HEK293 (cell line): ENCODE results near the gene KCNQ1.

ENCODE experiments used
- CTCF ChIA-PET: fragments of 350-600 bp; formaldehyde crosslinking; extraction: SDS; loops from one replicate; lab custom pipeline; 2021; ENCODE audit warnings: antibody characterized with exemption; lab: Yijun Ruan, JAX
- POLR2A ChIA-PET: fragments of 300-600 bp; formaldehyde crosslinking; extraction: SDS; loops from one replicate; lab custom pipeline; 2020; ENCODE audit warnings: antibody characterized with exemption, inconsistent platforms; lab: Yijun Ruan, JAX
- H3K27ac ChIP-seq: fragments of 200-500 bp; sonication (Bioruptor generic); 2 replicates; pipeline ENCODE4 v1.5.1; 2014; ENCODE audit warnings: low read depth, low read length, control low read depth, inconsistent platforms; ENCODE audit errors: extremely low read depth
- H3K36me3 ChIP-seq, 2 experiments: fragments of 200-500 bp in 1 of 2; sonication (Bioruptor generic) in 1 of 2; 1 replicate in 1 of 2; 2 replicates in 1 of 2; pipeline ENCODE4 v1.5.1; 2014 to 2017; ENCODE audit warnings: inconsistent platforms in 2 of 2, low read length in 2 of 2; ENCODE audit not compliant: control insufficient read depth in 2 of 2, insufficient read depth in 1 of 2
- H3K4me1 ChIP-seq: fragments of 200-500 bp; sonication (Bioruptor generic); 2 replicates; pipeline ENCODE4 v1.5.1; 2014; ENCODE audit warnings: mild to moderate bottlenecking, low read length, inconsistent platforms; ENCODE audit not compliant: control insufficient read depth, insufficient read depth
- H3K4me3 ChIP-seq: 2 replicates; pipeline ENCODE4 v1.5.1; 2011; ENCODE audit warnings: low read depth, mild to moderate bottlenecking, control low read depth, low read length, moderate library complexity
- H3K9me3 ChIP-seq: fragments of 200-500 bp; sonication (Bioruptor generic); 2 replicates; pipeline ENCODE4 v1.5.1; 2014; ENCODE audit warnings: low read depth, low read length, inconsistent platforms; ENCODE audit not compliant: control insufficient read depth, insufficient read depth
- EGR2 ChIP-seq: fragments of 450-650 bp; formaldehyde crosslinking; IDR thresholded peaks from 2 replicates; pipeline ENCODE4 v1.5.1; 2016; ENCODE audit warnings: low read depth, missing biosample characterization, missing genetic modification characterization
- KLF16 ChIP-seq: fragments of 450-650 bp; formaldehyde crosslinking; IDR thresholded peaks from 2 replicates; pipeline ENCODE4 v1.5.1; 2017; ENCODE audit warnings: missing biosample characterization, missing genetic modification characterization
- MYNN ChIP-seq: fragments of 450-650 bp; formaldehyde crosslinking; IDR thresholded peaks from 2 replicates; pipeline ENCODE4 v1.5.1; 2016; ENCODE audit warnings: missing biosample characterization, missing genetic modification characterization, borderline replicate concordance
- PRDM1 ChIP-seq: fragments of 450-650 bp; formaldehyde crosslinking; IDR thresholded peaks from 2 replicates; pipeline ENCODE4; 2016; ENCODE audit warnings: missing biosample characterization, missing genetic modification characterization
- YY1 ChIP-seq: fragments of 450-650 bp; formaldehyde crosslinking; IDR thresholded peaks from 2 replicates; pipeline ENCODE4 v1.5.1; 2018; ENCODE audit warnings: missing biosample characterization, missing genetic modification characterization
- ZBTB17 ChIP-seq: fragments of 450-650 bp; formaldehyde crosslinking; IDR thresholded peaks from 2 replicates; pipeline ENCODE4 v1.5.1; 2016; ENCODE audit warnings: missing biosample characterization, missing genetic modification characterization
- ZFHX2 ChIP-seq: fragments of 450-650 bp; formaldehyde crosslinking; conservative IDR thresholded peaks from 2 replicates; pipeline ENCODE4 v1.5.1; 2016; ENCODE audit warnings: missing biosample characterization, missing genetic modification characterization
- ZFP37 ChIP-seq: fragments of 450-650 bp; formaldehyde crosslinking; IDR thresholded peaks from 2 replicates; pipeline ENCODE4 v1.5.1; 2016; ENCODE audit warnings: missing biosample characterization, missing genetic modification characterization
- ZIC2 ChIP-seq: fragments of 450-650 bp; formaldehyde crosslinking; IDR thresholded peaks from 2 replicates; pipeline ENCODE4 v1.5.1; 2016; ENCODE audit warnings: missing biosample characterization, missing genetic modification characterization
- ZNF311 ChIP-seq: fragments of 450-650 bp; formaldehyde crosslinking; IDR thresholded peaks from 2 replicates; pipeline ENCODE4 v1.5.1; 2017; ENCODE audit warnings: missing biosample characterization, missing genetic modification characterization, borderline replicate concordance
- ZNF366 ChIP-seq: fragments of 450-650 bp; formaldehyde crosslinking; conservative IDR thresholded peaks from 2 replicates; pipeline ENCODE4 v1.5.1; 2016; ENCODE audit warnings: missing biosample characterization, missing genetic modification characterization
- ZNF404 ChIP-seq: fragments of 450-650 bp; formaldehyde crosslinking; IDR thresholded peaks from 2 replicates; pipeline ENCODE4 v1.5.1; 2017; ENCODE audit warnings: missing biosample characterization, missing genetic modification characterization
- ZNF510 ChIP-seq: fragments of 450-650 bp; formaldehyde crosslinking; IDR thresholded peaks from 2 replicates; pipeline ENCODE4 v1.5.1; 2018; ENCODE audit warnings: mild to moderate bottlenecking, missing genetic modification characterization, missing biosample characterization; ENCODE audit not compliant: insufficient replicate concordance
- ZNF558 ChIP-seq: fragments of 450-650 bp; formaldehyde crosslinking; IDR thresholded peaks from 2 replicates; pipeline ENCODE4 v1.5.1; 2016; ENCODE audit warnings: missing biosample characterization, missing genetic modification characterization

Gene KCNQ1

DNA sequence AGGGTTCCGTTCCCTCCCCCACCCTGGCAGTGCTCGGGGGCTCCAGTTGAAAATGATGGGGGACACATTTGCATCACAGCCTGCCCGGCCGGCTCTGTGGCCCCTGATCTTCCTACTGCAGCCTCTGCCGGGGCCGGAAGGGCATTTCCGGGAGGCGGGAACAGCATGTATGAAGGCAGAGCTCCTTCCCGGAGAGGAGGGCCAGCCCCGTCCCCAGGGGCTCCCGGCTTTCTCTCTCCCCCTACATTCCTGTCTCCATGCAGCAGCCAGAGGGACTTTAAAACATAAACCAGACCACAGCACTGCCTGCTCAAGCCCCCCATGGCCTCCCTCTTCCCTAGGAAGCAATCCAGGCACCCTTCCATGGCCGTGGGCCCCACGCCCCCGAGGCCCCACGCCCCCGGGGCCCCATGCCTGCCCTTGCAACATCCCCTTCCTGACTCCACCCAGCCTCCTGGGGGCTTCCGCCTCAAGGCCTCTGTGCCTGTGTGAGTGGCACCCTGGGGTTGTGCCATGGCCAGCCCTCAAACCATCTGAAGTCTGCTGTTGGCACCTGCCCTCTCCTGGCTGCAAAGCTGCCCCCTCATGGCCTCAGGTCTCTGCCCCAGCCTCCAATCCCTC, 367.7 kb downstream of the KCNQ1 start:
- no peak overlapping the region for H3K4me3 ChIP-seq
- no peaks in the 10 kb centered on the region for H3K36me3 ChIP-seq
- peak; percentile 17; the same call in 1 of the 2 replicates for TF ChIP-seq ZFHX2 (tag by site-specific recombination)
- TF ChIP-seq ZIC2, result peak; percentile 33; the same call in 1 of the 2 replicates
- TF ChIP-seq ZNF404, result no peak
- ChIA-PET CTCF (no interaction called here), POLR2A (no interaction called here)
- H3K9me3 ChIP-seq, result no peaks in the 10 kb centered on the region
- no peaks in the 10 kb centered on the region for H3K4me1 ChIP-seq
- H3K27ac ChIP-seq, result no peak overlapping the region

DNA sequence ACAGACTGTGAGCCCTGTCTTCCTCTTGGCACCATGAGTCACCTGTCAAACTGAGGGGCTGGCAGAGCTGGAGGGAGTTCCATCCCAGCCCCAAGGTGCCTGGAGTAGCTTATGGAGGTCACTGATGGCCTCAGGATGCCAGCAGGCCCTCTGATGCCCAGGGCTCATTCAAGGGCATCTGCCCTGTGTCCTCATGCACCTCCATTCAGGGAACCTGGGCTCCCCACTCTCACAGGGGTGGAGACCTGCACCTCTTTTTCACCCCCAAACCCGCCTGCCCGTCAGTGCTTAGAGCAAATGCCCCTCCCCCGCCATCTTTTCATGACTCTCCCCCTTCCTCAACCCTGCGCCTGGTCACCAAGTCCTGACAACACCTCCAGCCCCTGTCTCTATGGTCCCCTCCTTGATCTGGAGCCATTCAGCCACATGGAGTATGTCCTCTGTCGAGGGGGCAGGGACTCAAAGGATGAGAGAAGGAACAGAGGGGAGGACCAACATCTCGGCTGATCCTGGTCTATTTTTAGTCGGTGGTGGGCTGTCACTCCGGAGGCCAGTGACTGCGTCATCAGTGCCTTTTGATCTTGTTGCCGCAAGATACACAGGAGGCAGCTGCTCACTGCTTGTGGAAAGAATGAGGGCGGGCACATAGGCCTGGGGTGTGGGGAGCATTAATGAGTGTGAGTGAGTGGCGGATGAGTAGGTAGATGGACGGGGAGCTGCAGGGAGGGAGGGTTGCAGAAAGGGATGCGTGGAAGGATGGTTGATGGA, 368.5 kb downstream of the KCNQ1 start:
- Histone ChIP-seq H3K4me1 (no peaks in the 10 kb centered on the region), H3K4me3 (no peak overlapping the region), H3K9me3 (no peaks in the 10 kb centered on the region), H3K27ac (no peak overlapping the region), H3K36me3 (no peaks in the 10 kb centered on the region)
- CTCF ChIA-PET, result interaction anchor here (1.1 kb wide), 1 partner anchor 79 kb away, joined by 5 read pairs; no protein-coding TSS in a partner anchor
- POLR2A ChIA-PET, result no interaction called here
- TF ChIP-seq PRDM1 (tag by site-specific recombination) (no peak), EGR2 (tag by site-specific recombination) (peak; percentile 31; the same call in 1 of the 2 replicates), ZNF510 (tag by site-specific recombination) (no peak)

DNA sequence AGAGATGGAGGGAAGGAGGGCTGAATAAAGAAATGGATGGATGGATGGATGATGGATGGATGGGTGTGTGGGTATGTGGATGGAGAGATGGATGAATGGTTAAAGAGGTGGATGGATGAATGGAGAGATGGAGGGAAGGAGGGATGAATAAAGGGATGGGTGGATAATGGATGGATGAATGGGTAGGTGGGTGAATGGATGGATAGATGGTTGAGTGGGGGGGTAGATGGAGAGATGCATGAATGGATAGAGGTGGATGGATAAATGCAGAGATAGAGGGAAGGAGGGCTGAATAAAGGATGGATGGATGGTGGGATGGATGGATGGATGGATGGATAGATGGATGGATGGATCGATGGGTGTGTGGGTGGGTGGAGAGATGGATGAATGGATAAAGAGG, 369.2 kb downstream of the KCNQ1 start:
- H3K9me3 ChIP-seq, result no peaks in the 10 kb centered on the region
- CTCF ChIA-PET, result interaction anchor here (1.1 kb wide), 1 partner anchor 78 kb away, joined by 5 read pairs; no protein-coding TSS in a partner anchor
- POLR2A ChIA-PET, result no interaction called here

DNA sequence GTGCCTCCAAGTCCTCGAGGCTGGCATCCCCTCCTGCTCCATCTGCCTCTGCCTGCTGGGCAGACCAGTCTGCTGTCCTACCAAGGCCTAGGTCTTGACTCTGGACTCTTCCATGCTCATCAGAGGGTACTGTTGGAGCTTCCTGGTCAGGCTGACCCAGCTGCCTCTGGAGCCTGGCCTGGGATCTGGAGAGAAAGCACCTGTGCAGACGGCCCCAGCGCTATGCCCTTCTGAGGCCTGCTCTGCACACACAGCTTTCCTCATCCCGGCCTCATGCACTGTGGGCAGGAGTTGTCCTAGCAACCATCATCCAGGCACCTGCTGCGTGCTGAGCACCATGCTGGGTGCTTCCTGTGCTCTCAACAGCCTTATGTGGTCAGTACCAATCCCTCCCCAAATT, 369.9 kb downstream of the KCNQ1 start:
- no peak overlapping the region for H3K27ac ChIP-seq
- no peaks in the 10 kb centered on the region for H3K9me3 ChIP-seq
- POLR2A ChIA-PET, result no interaction called here
- H3K4me1 ChIP-seq, result no peaks in the 10 kb centered on the region
- H3K36me3 ChIP-seq, result no peaks in the 10 kb centered on the region
- H3K4me3 ChIP-seq, result no peak overlapping the region
- peak; percentile 40; the same call in 1 of the 2 replicates for TF ChIP-seq ZIC2
- no peak for TF ChIP-seq YY1 (tag by site-specific recombination)
- TF ChIP-seq, all 188 proteins: peak for 1
- CTCF ChIA-PET, result interaction anchor here (1.1 kb wide), 1 partner anchor 77 kb away, joined by 5 read pairs; no protein-coding TSS in a partner anchor

More for the DNA sequence above, 369.2 kb downstream of the KCNQ1 start:
- TF ChIP-seq KLF16 (tag by site-specific recombination) (no peak), ZFP37 (tag by site-specific recombination) (no peak), MYNN (tag by site-specific recombination) (no peak), ZBTB17 (tag by site-specific recombination) (peak; percentile 64; the same call in 1 of the 2 replicates), ZNF558 (tag by site-specific recombination) (no peak), ZNF311 (tag by site-specific recombination) (no peak), ZNF366 (peak; percentile 95)
- H3K27ac ChIP-seq, result no peak overlapping the region
- H3K36me3 ChIP-seq, result no peaks in the 10 kb centered on the region
- H3K4me1 ChIP-seq, result no peaks in the 10 kb centered on the region
- H3K4me3 ChIP-seq, result no peak overlapping the region
